HG02642 (cell line): Measurements from ENCODE around the gene HOXA13.

ENCODE experiments used
- ATAC-seq: cut with Tn5 transposase; IDR thresholded peaks from one replicate; pipeline ENCODE4 v1.9.1; 2021; ENCODE audit warnings: mild to moderate bottlenecking; ENCODE audit not compliant: unreplicated experiment, poor library complexity

Gene HOXA13

GRCh38 chr7:27238979-27239386 is 39.1 kb upstream of the HOXA13 start:
- ATAC-seq = no peak

GRCh38 chr7:27237735-27238334 is 37.9 kb upstream of the HOXA13 start:
- no peak for ATAC-seq

- no peak for ATAC-seq
Observed at GRCh38 chr7:27235387-27236311, 35.8 kb upstream of the HOXA13 start.

GRCh38 chr7:27229448-27229847 is 29.6 kb upstream of the HOXA13 start:
- no peak for ATAC-seq

GRCh38 chr7:27224983-27225934 is 25.4 kb upstream of the HOXA13 start:
- ATAC-seq = no peak

GRCh38 chr7:27223941-27224575 is 24.2 kb upstream of the HOXA13 start:
- ATAC-seq = no peak

- ATAC-seq = no peak
Observed at GRCh38 chr7:27221201-27221797, 21.4 kb upstream of the HOXA13 start.

GRCh38 chr7:27220440-27220955 is 20.6 kb upstream of the HOXA13 start:
- ATAC-seq = no peak

- no peak for ATAC-seq
Observed at GRCh38 chr7:27219821-27220220, 19.9 kb upstream of the HOXA13 start.

- no peak for ATAC-seq
Observed at GRCh38 chr7:27217951-27218350, 18.1 kb upstream of the HOXA13 start.

GRCh38 chr7:27215356-27215755 is 15.5 kb upstream of the HOXA13 start:
- ATAC-seq = no peak

- no peak for ATAC-seq
Observed at GRCh38 chr7:27214239-27214950, 14.5 kb upstream of the HOXA13 start.

GRCh38 chr7:27213433-27214238 is 13.7 kb upstream of the HOXA13 start:
- no peak for ATAC-seq

- no peak for ATAC-seq
Observed at GRCh38 chr7:27212497-27213432, 12.9 kb upstream of the HOXA13 start.

GRCh38 chr7:27211764-27212204 is 11.9 kb upstream of the HOXA13 start:
- ATAC-seq = no peak

- no peak for ATAC-seq
Observed at GRCh38 chr7:27211084-27211446, 11.2 kb upstream of the HOXA13 start.

- no peak for ATAC-seq
Observed at GRCh38 chr7:27210441-27211083, 10.7 kb upstream of the HOXA13 start.
